GM12878 (cell line): ENCODE results near the gene STEAP1B. TPM values are rescaled to one million over a fixed set of nuclear protein-coding genes. Genes with fewer than 3 reads are reported as not detected.

Source experiments
- ATAC-seq: fragments of 200-7000 bp; cut with Tn5 transposase; 3 replicates; pipeline ENCODE4 v1.9.1; 2020; ENCODE audit warnings: mild to moderate bottlenecking, moderate library complexity
- BruUV-seq: library from RNA; stranded (reverse); fragments of 400-500 nt; replicated peaks from 2 replicates; lab custom pipeline; 2021; lab: Mats Ljungman, UMichigan
- CTCF ChIA-PET: fragments of 300-600 bp; sonication (Branson Sonifier 250); formaldehyde crosslinking; extraction: SDS; loops from one replicate; lab custom pipeline; 2021; ENCODE audit warnings: inconsistent platforms; lab: Yijun Ruan, JAX
- POLR2A ChIA-PET: fragments of 350-600 bp; formaldehyde crosslinking; extraction: SDS; loops from one replicate; lab custom pipeline; 2021; ENCODE audit warnings: inconsistent platforms; lab: Charles Lee
- RAD21 ChIA-PET: fragments of 300-600 bp; sonication (Branson Sonifier 250); formaldehyde crosslinking; loops from one replicate; lab custom pipeline; 2023; ENCODE audit warnings: antibody characterized with exemption; ENCODE audit not compliant: unreplicated experiment; lab: Charles Lee
- SMC1A ChIA-PET: fragments of 300-600 bp; sonication (Branson Sonifier 250); formaldehyde crosslinking; loops from one replicate; lab custom pipeline; 2023; ENCODE audit not compliant: unreplicated experiment, uncharacterized antibody; lab: Charles Lee
- DNase-seq: peaks from one replicate; pipeline ENCODE4 v3.0.0-alpha.2; 2011; ENCODE audit warnings: low read depth, low spot score
- FAIRE-seq: peaks from 3 replicates; lab custom pipeline; 2011; peaks lifted over from hg19 to GRCh38; lab: Jason Lieb, UNC
- H2AFZ ChIP-seq: 2 replicates; pipeline ENCODE4 v1.6.0; 2011; ENCODE audit warnings: low read depth, low read length, control low read depth; ENCODE audit not compliant: control insufficient read depth
- H3K27ac ChIP-seq: 2 replicates; pipeline ENCODE4 v1.5.1; 2011; ENCODE audit warnings: control low read depth; ENCODE audit not compliant: control insufficient read depth, insufficient read depth
- H3K27me3 ChIP-seq, 2 experiments: replicated peaks in 1 of 2; 2 replicates each; pipeline versions ENCODE4 v1.6.0 to v1.6.1; 2011; ENCODE audit warnings: low read length in 1 of 2; ENCODE audit not compliant: control insufficient read depth in 2 of 2, insufficient read depth in 2 of 2
- H3K36me3 ChIP-seq, 2 experiments: 2 replicates each; pipeline ENCODE4 v1.5.1; 2011; ENCODE audit warnings: low read length in 1 of 2; ENCODE audit not compliant: control insufficient read depth in 2 of 2, insufficient read depth in 2 of 2
- H3K4me1 ChIP-seq: 2 replicates; pipeline ENCODE4 v1.6.1; 2011; ENCODE audit warnings: mild to moderate bottlenecking, low read length, moderate library complexity, mixed read lengths; ENCODE audit not compliant: control insufficient read depth, insufficient read depth
- H3K4me2 ChIP-seq: 2 replicates; pipeline ENCODE4 v1.6.0; 2011; ENCODE audit warnings: control low read depth; ENCODE audit not compliant: control insufficient read depth, insufficient read depth
- H3K4me3 ChIP-seq: fragments of 200-600 bp; sonication (generic); 2 replicates; pipeline ENCODE4 v1.5.1; 2016
- H3K79me2 ChIP-seq: 2 replicates; pipeline ENCODE4 v1.6.0; 2011; ENCODE audit warnings: low read length; ENCODE audit not compliant: control insufficient read depth, insufficient read depth
- H3K9ac ChIP-seq: 2 replicates; pipeline ENCODE4 v1.8.0; 2011; ENCODE audit warnings: low read length, control low read depth, mixed read lengths; ENCODE audit not compliant: control insufficient read depth, insufficient read depth
- H3K9me3 ChIP-seq: replicated peaks from 3 replicates; pipeline ENCODE4 v1.5.1; 2011; ENCODE audit warnings: mild to moderate bottlenecking, low read length; ENCODE audit not compliant: control insufficient read depth, insufficient read depth
- H4K20me1 ChIP-seq: 2 replicates; pipeline ENCODE4 v1.6.0; 2011; ENCODE audit not compliant: control insufficient read depth, insufficient read depth
- ATF2 ChIP-seq: IDR thresholded peaks from 2 replicates; pipeline ENCODE4 v1.6.1; 2012; ENCODE audit warnings: low read length, inconsistent platforms
- CUX1 ChIP-seq: IDR thresholded peaks from 2 replicates; pipeline ENCODE4 v1.6.1; 2012; ENCODE audit warnings: improper control_type of control experiment, low read depth, low read length; ENCODE audit not compliant: insufficient replicate concordance
- DPF2 ChIP-seq: fragments of 450-650 bp; IDR thresholded peaks from 2 replicates; pipeline ENCODE4 v1.6.1; 2017; ENCODE audit warnings: mild to moderate bottlenecking
- FOS ChIP-seq: IDR thresholded peaks from 3 replicates; pipeline ENCODE4 v1.6.1; 2011; ENCODE audit warnings: borderline replicate concordance; ENCODE audit not compliant: insufficient read length; ENCODE audit errors: extremely low read depth
- KLF5 ChIP-seq: fragments of 450-650 bp; IDR thresholded peaks from 2 replicates; pipeline ENCODE4 v1.6.1; 2014; ENCODE audit warnings: mild to moderate bottlenecking; ENCODE audit not compliant: partially characterized antibody
- NFIC ChIP-seq: IDR thresholded peaks from 2 replicates; pipeline ENCODE4 v1.6.1; 2012; ENCODE audit warnings: low read depth, mild to moderate bottlenecking, inconsistent platforms, low read length, moderate library complexity
- RAD51 ChIP-seq: fragments of 450-650 bp; IDR thresholded peaks from 2 replicates; pipeline ENCODE4 v1.6.1; 2016; ENCODE audit warnings: moderate library complexity, mild to moderate bottlenecking, inconsistent platforms
- RUNX3 ChIP-seq: IDR thresholded peaks from 2 replicates; pipeline ENCODE4 v1.6.1; 2012; ENCODE audit warnings: low read length, inconsistent platforms
- SMAD5 ChIP-seq: IDR thresholded peaks from 2 replicates; pipeline ENCODE4 v1.6.1; 2016; ENCODE audit warnings: antibody characterized with exemption, low read depth
- STAT1 ChIP-seq: fragments of 450-650 bp; conservative IDR thresholded peaks from 2 replicates; pipeline ENCODE4 v1.6.1; 2014; ENCODE audit warnings: antibody characterized with exemption, mild to moderate bottlenecking
- TCF3 ChIP-seq: IDR thresholded peaks from 2 replicates; pipeline ENCODE4 v1.6.1; 2012; ENCODE audit warnings: low read depth, mild to moderate bottlenecking, low read length, borderline replicate concordance; ENCODE audit not compliant: insufficient read depth
- USF1 ChIP-seq: IDR thresholded peaks from 2 replicates; pipeline ENCODE4 v1.6.1; 2011; ENCODE audit warnings: borderline replicate concordance, low read depth, mild to moderate bottlenecking, moderate library complexity, mixed read lengths, low read length; ENCODE audit not compliant: insufficient read depth; ENCODE audit errors: extremely low read length
- ZBED1 ChIP-seq: IDR thresholded peaks from 2 replicates; pipeline ENCODE4 v1.6.1; 2016; ENCODE audit warnings: borderline replicate concordance
- ZSCAN29 ChIP-seq: fragments of 450-650 bp; IDR thresholded peaks from 2 replicates; pipeline ENCODE4 v1.6.1; 2017; ENCODE audit warnings: mild to moderate bottlenecking, moderate library complexity
- WGBS: methylation state at CpG from one replicate; pipeline ENCODE4 v1.1.6; 2016; ENCODE audit warnings: low lambda C conversion rate; ENCODE audit not compliant: insufficient replicate concordance, insufficient coverage; ENCODE audit errors: missing lambda C conversion rate; 5-methylcytosine and 5-hydroxymethylcytosine counted together
- in situ Hi-C: fragments of 300-500 bp; cut with MboI; formaldehyde crosslinking; loops from 9 replicates; pipeline ENCODE4 v1.14.3; 2018; ENCODE audit warnings: mixed read lengths
- intact Hi-C: fragments of 100-400 bp; cut with micrococcal nuclease; formaldehyde crosslinking; loops from one replicate; pipeline ENCODE4 v1.14.2; 2022; ENCODE audit not compliant: unreplicated experiment
- polyA plus RNA-seq, 11 experiments: library from polyadenylated mRNA; depleted of rRNA in 4 of 11; unstranded in 6 of 11; stranded (reverse) in 5 of 11; fragments of >200 nt; fragmentation: Nextera tagmentation in 4 of 11; fragmentation: Illumina TruSeq in 1 of 11; extraction: Ambion mirVana in 4 of 11; extraction: Trizol in 1 of 11; gene quantifications; 1 replicate in 1 of 11; 2 replicates in 10 of 11; pipeline versions ENCODE4 v1.2.1 to v1.2.3, GENCODE V29; 2011 to 2016; ENCODE audit warnings: inconsistent platforms in 2 of 11, missing spikeins in 2 of 11, low read depth in 1 of 11
- total RNA-seq, 4 experiments: library from RNA; depleted of rRNA in 3 of 4; stranded (reverse); fragments of >200 nt in 3 of 4; fragmentation: Illumina TruSeq in 1 of 4; extraction: Trizol in 1 of 4; gene quantifications; 2 replicates each; pipeline versions ENCODE4 v1.2.1 to v1.2.3, GENCODE V29; 2013 to 2021

STEAP1B gene
- total and polyA plus RNA-seq, 10 of the 15 experiments (the other 5 are each of a cell fraction or from before 2014, with no cell fraction given): 0.14 TPM; not detected in 9

GRCh38 chr7:22373911-22374310 is 126.1 kb downstream of the STEAP1B start:
- Histone ChIP-seq H3K4me2 (no peak overlapping the region), H3K36me3 (no peaks in the 10 kb centered on the region), H2AFZ (no peak overlapping the region), H3K9ac (no peak overlapping the region), H3K4me1 (peaks cover 11% of the 10 kb centered on the region; the same call in 1 of the 2 replicates), H3K4me3 (no peak overlapping the region), H3K9me3 (no peaks in the 10 kb centered on the region), H3K27me3 (no peaks in the 10 kb centered on the region; a peak in 1 of 4 replicates), H3K79me2 (no peaks in the 10 kb centered on the region), H3K27ac (no peak overlapping the region), H4K20me1 (no peaks in the 10 kb centered on the region)
- 50% methylated on average over 2 of the region's 2 CpGs for WGBS
- RAD21 ChIA-PET: no interaction called here
- DNase-seq (no peak), FAIRE-seq (no peak), ATAC-seq (no peak)
- in situ Hi-C loops (no loop called here), intact Hi-C loops (no loop called here)
- SMC1A ChIA-PET: interaction anchor here (1.2 to 1.4 kb wide), 2 partner anchors 21 to 27 kb away, joined by 3 read pairs; no protein-coding TSS in a partner anchor
- CTCF ChIA-PET: interaction anchor here (1.1 kb wide), 1 partner anchor 15 kb away, joined by 3 read pairs; no protein-coding TSS in a partner anchor
- POLR2A ChIA-PET: interaction anchor here (1.1 kb wide), 1 partner anchor 9 kb away, joined by 5 read pairs; no protein-coding TSS in a partner anchor
- BruUV-seq: no TSS peak
- no peak for TF ChIP-seq NFIC
- no peak for TF ChIP-seq TCF3
- no peak for TF ChIP-seq CUX1
- TF ChIP-seq KLF5: no peak
- TF ChIP-seq STAT1: no peak
- no peak for TF ChIP-seq DPF2
- no peak for TF ChIP-seq FOS
- TF ChIP-seq SMAD5: no peak
- no peak for TF ChIP-seq RUNX3
- no peak for TF ChIP-seq USF1
- TF ChIP-seq ATF2: no peak
- no peak for TF ChIP-seq ZSCAN29
- no peak for TF ChIP-seq RAD51
- no peak for TF ChIP-seq ZBED1
